ENCODE results near the gene SIX3. TPM values are rescaled to one million over a fixed set of nuclear protein-coding genes. Genes with fewer than 3 reads are reported as not detected.

SIX3 gene
- polyA plus RNA-seq, 3 donors, result not detected

- no peak for DNase-seq
Measured at GRCh38 chr2:44930274-44931197, 11.0 kb upstream of the SIX3 start.

- no peak for DNase-seq
Measured at GRCh38 chr2:44931198-44931780, 10.2 kb upstream of the SIX3 start.

DNA sequence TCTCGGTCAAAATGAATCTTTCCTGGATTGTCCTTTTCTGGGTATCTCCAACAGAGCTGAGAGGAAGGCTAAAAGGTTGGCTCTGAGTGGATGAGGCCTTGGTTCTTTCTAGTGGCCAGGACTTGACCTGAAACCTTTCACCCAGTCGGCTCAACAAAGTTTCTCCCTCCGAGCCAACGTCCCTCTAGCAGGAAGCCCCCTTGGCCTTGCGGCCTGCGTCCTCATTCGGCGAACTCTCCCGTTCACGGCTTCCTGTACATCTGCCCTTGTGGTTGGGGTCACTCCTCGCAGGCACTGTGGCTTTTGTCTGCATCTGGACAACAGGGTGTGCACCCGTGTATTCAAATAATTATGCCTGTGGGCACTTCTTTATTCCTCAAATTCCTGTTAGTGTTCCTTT, 9.4 kb upstream of the SIX3 start:
- DNase-seq, result no peak

GRCh38 chr2:44932564-44933392, 8.7 kb upstream of the SIX3 start:
- no peak for DNase-seq

DNA sequence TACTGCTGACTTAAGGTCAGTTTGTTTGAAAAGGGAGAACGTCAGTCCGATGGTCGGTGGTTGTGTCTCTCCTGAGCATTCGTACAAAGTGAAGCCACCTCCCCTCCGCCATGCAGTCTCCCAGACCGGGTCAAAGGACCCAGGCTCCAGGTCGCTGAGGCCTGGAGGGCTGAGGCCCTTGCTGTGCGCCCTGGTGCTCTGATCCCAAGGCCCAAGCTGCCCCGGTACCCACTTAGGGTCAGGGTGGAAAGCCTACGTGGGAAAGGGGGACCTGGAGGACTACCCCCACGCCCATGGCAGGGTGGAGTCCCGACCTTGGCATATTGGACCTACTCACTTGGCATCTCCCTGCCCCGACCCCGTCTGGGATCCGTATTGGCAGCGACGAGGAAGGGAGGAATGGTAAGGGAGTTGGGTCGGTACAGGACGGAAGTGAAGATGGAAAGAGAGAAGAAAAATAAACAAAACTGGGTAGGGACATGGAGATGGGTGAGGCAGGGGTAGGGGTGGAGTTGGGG, 8.0 kb upstream of the SIX3 start:
- no peak for DNase-seq

- no peak for DNase-seq
Measured at GRCh38 chr2:44934038-44934982, 7.2 kb upstream of the SIX3 start.

DNA sequence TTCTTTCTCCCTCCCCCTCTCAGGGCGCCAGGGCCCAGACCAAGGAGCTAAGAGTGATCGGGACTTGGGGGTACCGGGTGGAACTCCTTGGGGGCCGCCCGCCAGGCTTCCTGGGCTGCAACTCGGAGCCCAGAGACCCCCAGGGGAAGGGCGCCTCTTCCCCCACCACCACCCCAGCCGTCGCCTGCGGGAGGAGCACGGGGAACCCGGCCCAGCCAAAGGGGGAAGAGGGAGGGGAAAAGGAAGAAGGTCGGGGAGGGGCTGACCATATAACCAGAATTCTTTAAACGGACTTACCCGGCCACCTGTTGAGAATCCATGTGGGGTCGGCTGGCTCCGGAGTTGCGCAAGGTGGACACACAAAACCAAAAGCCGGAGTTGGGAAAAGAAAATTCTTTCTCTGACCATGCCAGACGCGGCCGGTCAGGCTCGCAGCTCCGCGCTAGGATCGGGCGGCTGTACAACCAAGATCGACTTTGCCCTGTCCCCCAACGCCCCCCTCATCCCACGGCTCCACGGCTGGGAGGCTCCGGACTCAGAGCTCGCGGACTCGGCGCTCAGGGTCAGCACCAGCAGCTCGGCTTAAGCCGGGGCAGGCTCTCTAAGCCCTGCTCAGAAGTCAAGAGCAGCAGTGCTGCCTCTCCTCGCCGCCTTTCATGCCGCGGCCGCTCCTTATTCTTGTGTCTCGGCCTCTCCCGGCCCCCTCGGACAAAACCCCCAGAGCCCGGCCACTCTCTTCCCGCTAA, 6.3 kb upstream of the SIX3 start:
- no peak for DNase-seq

DNA sequence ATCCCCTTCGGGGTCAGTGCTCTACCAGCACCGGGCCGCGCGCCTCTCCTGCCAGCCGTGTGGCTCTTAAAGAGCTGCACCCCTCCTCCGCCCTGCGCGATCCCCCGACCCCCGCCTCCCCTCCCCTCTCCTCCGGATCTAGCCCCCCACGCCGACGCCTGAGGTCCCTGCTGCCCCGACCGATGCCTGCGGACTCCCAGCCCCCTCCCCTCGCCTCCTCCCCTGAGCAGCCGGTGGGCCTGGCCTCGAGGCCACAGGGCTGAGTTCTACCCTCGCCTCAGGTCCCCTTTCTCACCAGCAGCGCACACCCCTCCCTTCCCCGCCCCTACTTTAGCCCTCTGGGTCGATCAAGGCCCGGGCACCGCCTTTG, 5.8 kb upstream of the SIX3 start:
- no peak for DNase-seq

- DNase-seq, result no peak
Measured at GRCh38 chr2:44936275-44936674, 5.2 kb upstream of the SIX3 start.

- no peak for DNase-seq
Measured at GRCh38 chr2:44936715-44937687, 4.5 kb upstream of the SIX3 start.

GRCh38 chr2:44937688-44938240, 3.7 kb upstream of the SIX3 start:
- DNase-seq, result no peak

DNA sequence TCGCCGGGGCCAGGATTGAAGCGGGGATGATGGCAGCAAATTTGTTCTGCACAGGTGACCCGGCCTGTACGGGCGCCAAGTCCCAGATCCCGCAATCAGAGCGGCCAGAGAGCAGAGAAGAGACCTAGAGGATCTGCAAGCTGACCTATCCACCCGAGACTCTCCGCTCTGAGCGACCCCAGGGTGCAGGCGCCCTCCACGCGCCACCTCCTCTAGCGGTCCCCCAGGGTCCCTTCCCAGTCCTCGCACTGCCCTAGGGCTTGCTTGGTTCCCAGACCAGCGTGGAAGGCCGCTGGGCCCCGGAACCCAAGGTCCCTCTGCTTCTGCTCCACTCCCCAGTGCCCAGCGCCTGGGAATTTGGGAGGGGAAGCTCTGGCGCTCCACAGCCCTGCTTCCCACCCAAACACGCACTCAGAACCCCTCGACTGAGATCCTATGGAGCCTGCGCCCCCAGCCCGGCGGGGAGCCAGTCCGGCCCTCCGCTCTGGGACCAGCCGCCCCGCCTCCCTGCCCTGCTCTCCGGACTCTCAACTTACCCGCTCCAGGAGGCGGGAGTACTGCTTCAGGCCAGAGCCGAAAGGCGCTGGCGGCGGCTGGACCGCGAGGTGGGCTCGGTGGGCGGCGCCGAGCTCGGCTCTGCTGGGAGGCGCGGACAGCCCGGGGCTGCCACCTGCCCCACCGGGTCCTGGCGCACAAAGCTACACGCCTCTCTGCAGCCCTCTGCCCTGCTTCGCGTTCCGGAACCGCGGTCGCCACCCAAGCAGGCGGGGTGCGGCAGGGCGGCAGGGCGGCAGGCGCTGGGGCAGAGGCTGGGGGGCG, 3.0 kb upstream of the SIX3 start:
- DNase-seq, result no peak

DNA sequence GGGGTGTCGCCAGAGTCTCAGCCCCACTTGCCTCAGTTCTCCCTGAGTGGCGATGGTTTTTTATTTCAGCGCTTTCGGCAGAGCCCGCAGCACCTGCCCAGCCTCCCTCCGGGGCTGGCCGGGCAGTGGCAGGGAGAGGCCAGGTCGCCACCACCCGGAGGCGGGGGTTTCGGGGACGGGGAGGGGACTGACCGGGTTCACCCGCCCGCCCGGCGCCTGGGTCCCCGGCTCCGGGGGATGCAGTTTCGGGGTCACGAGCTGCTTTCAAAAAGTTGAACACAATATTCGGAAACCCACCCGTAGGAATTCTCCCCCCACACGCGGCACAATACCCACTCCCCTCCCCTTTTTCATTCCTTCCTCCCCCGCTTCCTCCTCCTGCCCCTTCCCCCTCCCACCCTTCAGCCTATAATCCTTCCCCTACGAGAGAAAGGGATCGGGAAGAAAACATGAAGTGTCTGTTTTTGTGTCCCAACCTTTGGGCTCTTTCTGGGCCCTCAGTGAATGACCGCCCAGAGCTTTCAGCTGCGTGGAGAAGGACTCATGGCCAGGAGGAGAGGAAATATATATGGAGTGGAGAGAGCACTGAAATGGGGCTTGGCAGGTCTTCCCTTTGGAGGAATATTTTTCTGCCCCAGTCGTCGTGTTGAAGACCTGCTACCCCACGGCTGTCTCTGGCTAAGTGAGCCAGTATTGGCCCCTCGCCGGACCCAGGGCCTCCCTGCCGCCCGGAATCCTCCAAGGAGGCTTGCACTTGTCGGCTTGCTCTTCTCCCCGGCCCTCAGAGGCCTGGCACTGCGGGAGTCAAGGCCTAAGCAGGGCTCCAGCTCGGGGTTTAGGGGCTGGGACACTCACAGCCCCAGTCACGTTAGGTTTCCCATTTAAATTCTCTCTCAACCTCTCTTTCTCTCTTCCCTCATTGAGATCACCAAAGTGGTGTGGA, 2.1 kb upstream of the SIX3 start:
- no peak for DNase-seq

GRCh38 chr2:44940049-44940494, 1.4 kb upstream of the SIX3 start:
- no peak for DNase-seq

GRCh38 chr2:44940732-44941464, 604 bp upstream of the SIX3 start:
- DNase-seq, result no peak

Data from renal pelvis (tissue), 4 donors.